K562 (cell line): ENCODE measurements around the gene UBL7. TPM values are rescaled to one million over a fixed set of nuclear protein-coding genes. Genes with fewer than 3 reads are reported as not detected.

Experiments
- ETV6 ChIP-seq, 3 experiments: fragments of 150-350 bp in 1 of 3; sonication (generic) in 1 of 3; formaldehyde crosslinking in 1 of 3; IDR thresholded peaks; 2 replicates each; pipeline versions ENCODE4 v1.6.1 to v1.8.0; 2014 to 2022; ENCODE audit warnings: borderline replicate concordance in 2 of 3, low read depth in 2 of 3, antibody characterized with exemption in 1 of 3, low read length in 1 of 3, mild to moderate bottlenecking in 1 of 3, missing genetic modification reagents in 1 of 3
- GTF2A2 ChIP-seq: IDR thresholded peaks from 2 replicates; pipeline ENCODE4 v1.6.1; 2016; ENCODE audit warnings: mild to moderate bottlenecking, missing genetic modification characterization, missing compliant biosample characterization
- IFI16 ChIP-seq: fragments of 250-450 bp; sonication (Bioruptor Pico); IDR thresholded peaks from 2 replicates; pipeline ENCODE4 v2.1.2; 2022; ENCODE audit warnings: mild to moderate bottlenecking, inconsistent platforms
- MYBL2 ChIP-seq, 2 experiments: fragments of 450-650 bp in 1 of 2; sonication (generic) in 1 of 2; formaldehyde crosslinking in 1 of 2; IDR thresholded peaks; 2 replicates each; pipeline versions ENCODE4 v1.6.1 to v1.8.1; 2017 to 2022; ENCODE audit warnings: borderline replicate concordance in 1 of 2, inconsistent platforms in 1 of 2, low read depth in 1 of 2, mild to moderate bottlenecking in 1 of 2, missing genetic modification reagents in 1 of 2, moderate library complexity in 1 of 2
- SAFB2 ChIP-seq: fragments of 200-400 bp; formaldehyde crosslinking; IDR thresholded peaks from 2 replicates; pipeline ENCODE4 v1.6.1; 2018; ENCODE audit warnings: borderline replicate concordance, low read length, low read depth, moderate library complexity; ENCODE audit not compliant: severe bottlenecking
- TCFL5 ChIP-seq: fragments of 250-450 bp; sonication (Bioruptor Pico); conservative IDR thresholded peaks from 2 replicates; pipeline ENCODE4 v1.6.1; 2021; ENCODE audit warnings: mild to moderate bottlenecking, moderate library complexity, matching md5 sums
- TEAD4 ChIP-seq, 2 experiments: sonication (generic) in 1 of 2; formaldehyde crosslinking in 1 of 2; IDR thresholded peaks; 2 replicates each; pipeline versions ENCODE4 v1.6.1 to v1.8.0; 2012 to 2022; ENCODE audit warnings: borderline replicate concordance in 1 of 2, inconsistent platforms in 1 of 2, low read length in 1 of 2, mild to moderate bottlenecking in 1 of 2, missing genetic modification reagents in 1 of 2
- ZKSCAN3 ChIP-seq: fragments of 250-450 bp; sonication (Bioruptor Pico); IDR thresholded peaks from 2 replicates; pipeline ENCODE4 v1.4.0; 2020
- ZNF3 ChIP-seq: fragments of 250-450 bp; sonication (Bioruptor Pico); IDR thresholded peaks from 2 replicates; pipeline ENCODE4 v1.5.0; 2021; ENCODE audit warnings: mild to moderate bottlenecking, moderate library complexity
- ZNF551 ChIP-seq: fragments of 250-450 bp; sonication (Bioruptor Pico); IDR thresholded peaks from 2 replicates; pipeline ENCODE4 v1.5.0; 2021; ENCODE audit warnings: mild to moderate bottlenecking, moderate library complexity
- polyA plus RNA-seq, 8 experiments: library from polyadenylated mRNA; depleted of rRNA in 4 of 8; stranded (reverse) in 5 of 8; unstranded in 3 of 8; fragments of >200 nt; fragmentation: Nextera tagmentation in 2 of 8; fragmentation: Illumina TruSeq in 1 of 8; extraction: Ambion mirVana in 2 of 8; extraction: Trizol in 1 of 8; gene quantifications; 2 replicates each; pipeline versions ENCODE4 v1.2.1 to v1.2.3, GENCODE V29; 2011 to 2014; ENCODE audit warnings: inconsistent platforms in 1 of 8, missing spikeins in 1 of 8
- total RNA-seq, 7 experiments: library from RNA; depleted of rRNA in 6 of 7; stranded (reverse); fragments of >200 nt in 6 of 7; fragmentation: Illumina TruSeq in 2 of 7; extraction: Trizol in 2 of 7; gene quantifications; 2 replicates each; pipeline versions ENCODE4 v1.2.1 to v1.2.3, GENCODE V29; 2011 to 2021; ENCODE audit warnings: low replicate concordance in 1 of 7
- TF ChIP-seq, protein P1 (sequence below): fragments of 250-450 bp; sonication (Bioruptor Pico); IDR thresholded peaks from 2 replicates; pipeline ENCODE4 v1.8.0; 2021; ENCODE audit warnings: moderate library complexity, mild to moderate bottlenecking, inconsistent platforms
- TF ChIP-seq, protein P2 (sequence below): sonication (generic); formaldehyde crosslinking; IDR thresholded peaks from 2 replicates; pipeline ENCODE4 v1.9.0; 2022; ENCODE audit warnings: mild to moderate bottlenecking, missing genetic modification reagents
- TF ChIP-seq, protein P3 (sequence below): fragments of 450-650 bp; IDR thresholded peaks from 2 replicates; pipeline ENCODE4 v1.7.1; 2018; ENCODE audit warnings: mild to moderate bottlenecking, low read depth; ENCODE audit not compliant: partially characterized antibody
- TF ChIP-seq, protein P4 (sequence below): sonication (generic); formaldehyde crosslinking; IDR thresholded peaks from 2 replicates; pipeline ENCODE4 v1.8.0; 2023; ENCODE audit warnings: mild to moderate bottlenecking, missing genetic modification reagents
- TF ChIP-seq, protein P5 (sequence below): sonication (generic); formaldehyde crosslinking; IDR thresholded peaks from 2 replicates; pipeline ENCODE4 v1.8.0; 2023; ENCODE audit warnings: missing genetic modification reagents, mild to moderate bottlenecking, borderline replicate concordance

Gene UBL7
- total and polyA plus RNA-seq, 9 of the 15 experiments (the other 6 are each of a cell fraction or from before 2014, with no cell fraction given), result 19.2 to 63.4 (median 44.9) TPM

DNA sequence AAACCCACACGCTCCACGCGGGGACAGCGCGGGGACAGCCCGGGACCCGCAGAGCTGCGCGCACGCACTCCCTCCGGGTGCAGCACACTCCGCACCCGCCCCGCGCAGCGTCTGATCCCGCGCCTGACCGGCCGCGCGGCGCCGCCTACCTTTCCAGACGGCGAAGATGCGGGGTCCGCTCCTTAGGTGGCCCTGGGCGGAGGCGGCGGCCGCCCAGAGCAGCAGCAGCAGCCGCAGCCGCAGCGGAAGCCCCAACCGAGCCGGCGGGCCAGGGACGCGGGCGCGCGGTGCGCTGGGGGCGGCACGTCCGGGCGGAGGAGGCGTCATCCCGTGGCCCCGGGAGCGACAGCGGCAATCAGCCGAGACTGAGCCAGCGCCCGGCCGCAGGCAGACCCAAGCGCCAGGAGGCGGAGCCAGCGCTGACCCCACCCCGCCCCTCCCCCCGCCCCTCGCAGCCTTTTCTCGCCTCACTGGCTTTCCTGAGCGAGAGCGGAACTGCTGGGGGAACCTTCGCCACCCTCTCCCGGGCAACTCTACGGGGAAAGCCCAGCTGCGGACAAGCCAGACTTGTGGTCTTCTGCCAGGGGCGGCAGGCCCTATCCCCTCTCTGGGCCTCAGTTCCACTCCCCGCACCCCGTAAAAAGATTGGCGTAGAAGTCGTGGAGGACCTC is 27.2 kb downstream of the UBL7 start, which contains the start of gene SEMA7A (continued):
- TF ChIP-seq, protein P1, sequence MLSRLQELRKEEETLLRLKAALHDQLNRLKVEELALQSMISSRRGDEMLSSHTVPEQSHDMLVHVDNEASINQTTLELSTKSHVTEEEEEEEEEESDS, result no peak
- TF ChIP-seq TEAD4 (IDR thresholded peaks at IDR 0.05; ENCODE audit: low read length), result no peak
- TF ChIP-seq TEAD4 (CRISPR knock-in tag; IDR thresholded peaks at IDR 0.05; ENCODE audit: borderline replicate concordance), result no peak
- TF ChIP-seq, protein P2, sequence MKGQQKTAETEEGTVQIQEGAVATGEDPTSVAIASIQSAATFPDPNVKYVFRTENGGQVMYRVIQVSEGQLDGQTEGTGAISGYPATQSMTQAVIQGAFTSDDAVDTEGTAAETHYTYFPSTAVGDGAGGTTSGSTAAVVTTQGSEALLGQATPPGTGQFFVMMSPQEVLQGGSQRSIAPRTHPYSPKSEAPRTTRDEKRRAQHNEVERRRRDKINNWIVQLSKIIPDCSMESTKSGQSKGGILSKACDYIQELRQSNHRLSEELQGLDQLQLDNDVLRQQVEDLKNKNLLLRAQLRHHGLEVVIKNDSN (CRISPR knock-in tag), result no peak
- TF ChIP-seq SAFB2, result no peak
- no peak for TF ChIP-seq GTF2A2 (tag)
- TF ChIP-seq, protein P3, sequence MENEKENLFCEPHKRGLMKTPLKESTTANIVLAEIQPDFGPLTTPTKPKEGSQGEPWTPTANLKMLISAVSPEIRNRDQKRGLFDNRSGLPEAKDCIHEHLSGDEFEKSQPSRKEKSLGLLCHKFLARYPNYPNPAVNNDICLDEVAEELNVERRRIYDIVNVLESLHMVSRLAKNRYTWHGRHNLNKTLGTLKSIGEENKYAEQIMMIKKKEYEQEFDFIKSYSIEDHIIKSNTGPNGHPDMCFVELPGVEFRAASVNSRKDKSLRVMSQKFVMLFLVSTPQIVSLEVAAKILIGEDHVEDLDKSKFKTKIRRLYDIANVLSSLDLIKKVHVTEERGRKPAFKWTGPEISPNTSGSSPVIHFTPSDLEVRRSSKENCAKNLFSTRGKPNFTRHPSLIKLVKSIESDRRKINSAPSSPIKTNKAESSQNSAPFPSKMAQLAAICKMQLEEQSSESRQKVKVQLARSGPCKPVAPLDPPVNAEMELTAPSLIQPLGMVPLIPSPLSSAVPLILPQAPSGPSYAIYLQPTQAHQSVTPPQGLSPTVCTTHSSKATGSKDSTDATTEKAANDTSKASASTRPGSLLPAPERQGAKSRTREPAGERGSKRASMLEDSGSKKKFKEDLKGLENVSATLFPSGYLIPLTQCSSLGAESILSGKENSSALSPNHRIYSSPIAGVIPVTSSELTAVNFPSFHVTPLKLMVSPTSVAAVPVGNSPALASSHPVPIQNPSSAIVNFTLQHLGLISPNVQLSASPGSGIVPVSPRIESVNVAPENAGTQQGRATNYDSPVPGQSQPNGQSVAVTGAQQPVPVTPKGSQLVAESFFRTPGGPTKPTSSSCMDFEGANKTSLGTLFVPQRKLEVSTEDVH, result no peak
- TF ChIP-seq ETV6 (IDR thresholded peaks at IDR 0.05; ENCODE audit: borderline replicate concordance in 1 of 2, low read depth in 2 of 2, low read length in 1 of 2), result no peak
- no peak for TF ChIP-seq ETV6 (CRISPR knock-in tag; IDR thresholded peaks at IDR 0.05; ENCODE audit: borderline replicate concordance)
- TF ChIP-seq, protein P4, sequence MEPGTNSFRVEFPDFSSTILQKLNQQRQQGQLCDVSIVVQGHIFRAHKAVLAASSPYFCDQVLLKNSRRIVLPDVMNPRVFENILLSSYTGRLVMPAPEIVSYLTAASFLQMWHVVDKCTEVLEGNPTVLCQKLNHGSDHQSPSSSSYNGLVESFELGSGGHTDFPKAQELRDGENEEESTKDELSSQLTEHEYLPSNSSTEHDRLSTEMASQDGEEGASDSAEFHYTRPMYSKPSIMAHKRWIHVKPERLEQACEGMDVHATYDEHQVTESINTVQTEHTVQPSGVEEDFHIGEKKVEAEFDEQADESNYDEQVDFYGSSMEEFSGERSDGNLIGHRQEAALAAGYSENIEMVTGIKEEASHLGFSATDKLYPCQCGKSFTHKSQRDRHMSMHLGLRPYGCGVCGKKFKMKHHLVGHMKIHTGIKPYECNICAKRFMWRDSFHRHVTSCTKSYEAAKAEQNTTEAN (CRISPR knock-in tag), result no peak
- TF ChIP-seq ZKSCAN3 (CRISPR knock-in tag), result no peak
- TF ChIP-seq MYBL2 (IDR thresholded peaks at IDR 0.05; ENCODE audit: low read depth), result no peak
- TF ChIP-seq MYBL2 (CRISPR knock-in tag; IDR thresholded peaks at IDR 0.05; ENCODE audit: borderline replicate concordance), result no peak
- no peak for TF ChIP-seq TCFL5 (CRISPR knock-in tag)
- no peak for TF ChIP-seq ZNF551 (CRISPR knock-in tag)
- TF ChIP-seq, protein P5, sequence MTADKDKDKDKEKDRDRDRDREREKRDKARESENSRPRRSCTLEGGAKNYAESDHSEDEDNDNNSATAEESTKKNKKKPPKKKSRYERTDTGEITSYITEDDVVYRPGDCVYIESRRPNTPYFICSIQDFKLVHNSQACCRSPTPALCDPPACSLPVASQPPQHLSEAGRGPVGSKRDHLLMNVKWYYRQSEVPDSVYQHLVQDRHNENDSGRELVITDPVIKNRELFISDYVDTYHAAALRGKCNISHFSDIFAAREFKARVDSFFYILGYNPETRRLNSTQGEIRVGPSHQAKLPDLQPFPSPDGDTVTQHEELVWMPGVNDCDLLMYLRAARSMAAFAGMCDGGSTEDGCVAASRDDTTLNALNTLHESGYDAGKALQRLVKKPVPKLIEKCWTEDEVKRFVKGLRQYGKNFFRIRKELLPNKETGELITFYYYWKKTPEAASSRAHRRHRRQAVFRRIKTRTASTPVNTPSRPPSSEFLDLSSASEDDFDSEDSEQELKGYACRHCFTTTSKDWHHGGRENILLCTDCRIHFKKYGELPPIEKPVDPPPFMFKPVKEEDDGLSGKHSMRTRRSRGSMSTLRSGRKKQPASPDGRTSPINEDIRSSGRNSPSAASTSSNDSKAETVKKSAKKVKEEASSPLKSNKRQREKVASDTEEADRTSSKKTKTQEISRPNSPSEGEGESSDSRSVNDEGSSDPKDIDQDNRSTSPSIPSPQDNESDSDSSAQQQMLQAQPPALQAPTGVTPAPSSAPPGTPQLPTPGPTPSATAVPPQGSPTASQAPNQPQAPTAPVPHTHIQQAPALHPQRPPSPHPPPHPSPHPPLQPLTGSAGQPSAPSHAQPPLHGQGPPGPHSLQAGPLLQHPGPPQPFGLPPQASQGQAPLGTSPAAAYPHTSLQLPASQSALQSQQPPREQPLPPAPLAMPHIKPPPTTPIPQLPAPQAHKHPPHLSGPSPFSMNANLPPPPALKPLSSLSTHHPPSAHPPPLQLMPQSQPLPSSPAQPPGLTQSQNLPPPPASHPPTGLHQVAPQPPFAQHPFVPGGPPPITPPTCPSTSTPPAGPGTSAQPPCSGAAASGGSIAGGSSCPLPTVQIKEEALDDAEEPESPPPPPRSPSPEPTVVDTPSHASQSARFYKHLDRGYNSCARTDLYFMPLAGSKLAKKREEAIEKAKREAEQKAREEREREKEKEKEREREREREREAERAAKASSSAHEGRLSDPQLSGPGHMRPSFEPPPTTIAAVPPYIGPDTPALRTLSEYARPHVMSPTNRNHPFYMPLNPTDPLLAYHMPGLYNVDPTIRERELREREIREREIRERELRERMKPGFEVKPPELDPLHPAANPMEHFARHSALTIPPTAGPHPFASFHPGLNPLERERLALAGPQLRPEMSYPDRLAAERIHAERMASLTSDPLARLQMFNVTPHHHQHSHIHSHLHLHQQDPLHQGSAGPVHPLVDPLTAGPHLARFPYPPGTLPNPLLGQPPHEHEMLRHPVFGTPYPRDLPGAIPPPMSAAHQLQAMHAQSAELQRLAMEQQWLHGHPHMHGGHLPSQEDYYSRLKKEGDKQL (CRISPR knock-in tag), result no peak
- TF ChIP-seq ZNF3 (CRISPR knock-in tag), result no peak
- TF ChIP-seq IFI16 (CRISPR knock-in tag), result no peak
